HG03571 (cell line): ENCODE data around the gene LRRC3C.

Source experiments
- ATAC-seq: cut with Tn5 transposase; IDR thresholded peaks from one replicate; pipeline ENCODE4 v1.9.1; 2021; ENCODE audit not compliant: unreplicated experiment

Gene LRRC3C

DNA sequence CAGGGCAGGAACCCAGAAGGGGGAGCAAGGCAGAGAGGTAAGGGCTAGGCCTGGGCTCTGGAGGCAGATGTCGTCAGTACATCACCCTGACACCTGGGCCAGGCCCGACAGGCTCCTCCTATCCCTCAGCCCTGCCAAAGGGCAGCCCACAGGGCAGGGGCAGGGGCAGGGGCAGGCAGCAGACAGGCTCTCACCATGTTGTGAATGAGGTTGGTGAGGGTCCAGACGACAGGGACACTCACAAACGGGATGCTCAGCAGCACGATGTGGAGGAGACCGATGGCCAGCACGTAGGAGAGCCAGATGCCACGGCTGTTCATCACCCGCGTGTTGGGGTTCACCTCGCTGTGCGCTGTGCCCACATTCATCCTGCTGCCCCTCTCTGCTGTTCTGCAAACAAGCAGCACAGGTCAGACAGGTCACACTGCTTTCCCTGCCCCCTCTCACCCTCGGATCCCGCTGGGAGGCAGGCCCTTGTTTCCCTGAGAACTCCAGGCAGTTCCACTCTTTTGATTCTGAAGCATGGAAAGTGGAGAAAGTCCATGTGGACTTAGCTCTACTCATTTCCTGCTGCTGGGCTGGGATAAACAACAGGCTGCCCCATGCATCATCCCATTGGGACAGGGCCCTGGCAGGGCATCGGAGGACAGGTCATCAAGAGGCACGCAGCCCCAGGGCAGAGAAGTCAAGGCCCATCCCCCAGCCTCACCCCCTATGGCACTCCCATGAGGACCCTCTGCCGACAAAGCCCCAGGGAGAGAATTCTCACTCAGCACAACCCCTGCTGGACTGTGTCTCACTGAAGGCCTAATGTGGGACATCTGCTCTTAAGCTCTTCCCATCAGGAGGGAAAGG lies 3.5 kb upstream of the LRRC3C start:
- no peak for ATAC-seq

DNA sequence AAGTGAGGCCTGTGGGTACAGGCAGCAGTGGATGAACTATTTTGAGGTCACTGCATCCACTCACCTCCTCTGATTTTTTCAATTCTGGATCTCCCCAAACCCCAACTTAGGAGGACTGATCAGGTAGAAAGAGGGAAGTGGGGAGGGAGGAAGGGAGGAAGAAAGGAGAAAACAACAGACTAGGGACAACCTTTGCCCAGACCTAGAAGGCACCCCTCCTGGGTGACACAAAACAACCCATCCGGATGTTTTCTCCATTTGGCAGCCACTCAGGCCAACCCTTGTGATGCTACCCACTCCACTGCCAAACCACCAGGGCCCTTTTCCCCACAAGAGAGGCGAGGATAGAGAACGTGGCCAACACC lies 2.9 kb upstream of the LRRC3C start:
- ATAC-seq: no peak

DNA sequence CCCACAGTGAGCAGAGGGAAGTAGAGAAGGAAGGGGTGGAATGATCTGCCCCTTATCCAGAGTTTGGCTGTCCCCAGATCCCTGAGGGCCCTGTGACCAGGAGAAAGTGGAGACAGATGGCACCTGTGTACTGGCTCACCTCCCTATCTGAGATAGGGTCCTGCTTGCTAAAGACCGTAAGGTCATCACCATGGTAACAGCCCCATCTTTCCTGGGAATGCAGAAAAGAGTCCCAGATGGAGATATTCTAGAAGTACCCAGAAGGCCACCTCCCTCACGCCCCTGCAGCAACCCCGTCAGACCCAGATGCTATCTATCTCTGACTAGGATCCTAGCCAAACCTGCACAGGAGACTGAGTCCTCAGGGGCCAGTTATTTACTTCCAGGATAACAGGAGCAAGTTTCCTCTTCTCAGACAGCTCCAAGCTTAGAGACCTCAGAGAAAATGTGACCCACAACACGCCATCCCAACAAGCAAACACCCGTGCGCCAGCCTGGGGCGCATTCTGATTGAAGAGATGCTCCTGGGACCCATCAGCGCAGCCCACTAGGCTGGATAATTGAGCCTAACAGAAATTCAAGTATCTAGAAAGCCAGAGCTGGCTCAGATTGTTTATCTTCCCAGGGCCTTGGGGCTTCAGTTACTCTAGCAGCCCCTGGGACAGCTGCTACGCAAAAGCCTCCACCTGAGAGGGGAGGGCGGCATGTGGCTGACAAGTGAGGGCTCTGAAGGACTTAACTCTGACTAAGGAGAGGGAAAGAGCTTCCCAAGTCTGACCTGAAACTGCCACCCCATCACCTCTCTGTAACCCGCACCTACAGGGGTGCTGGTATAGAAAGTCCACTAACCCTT lies 2.0 kb upstream of the LRRC3C start:
- ATAC-seq: no peak

DNA sequence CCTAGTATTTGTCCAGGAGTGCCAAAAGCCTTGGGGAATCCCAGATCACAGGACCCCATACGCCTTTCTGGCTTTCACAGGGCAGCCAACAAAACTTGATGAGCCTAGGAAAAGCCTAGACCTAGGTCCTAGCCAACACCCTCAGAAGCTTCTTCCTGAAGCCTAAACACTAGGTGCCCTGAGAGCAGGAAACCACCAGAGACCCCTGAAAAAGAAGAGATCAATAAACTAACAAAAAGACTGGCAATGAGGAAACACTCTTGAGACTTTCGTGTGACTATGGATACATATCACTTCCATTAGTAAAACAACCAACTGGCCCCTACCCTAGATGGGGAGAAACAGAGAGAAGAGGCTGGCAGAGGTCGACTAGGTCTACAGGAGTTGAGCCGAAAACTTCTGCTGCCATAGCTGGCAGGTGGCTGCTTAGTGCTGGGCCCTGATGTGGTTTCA lies 1.4 kb upstream of the LRRC3C start:
- ATAC-seq: no peak

DNA sequence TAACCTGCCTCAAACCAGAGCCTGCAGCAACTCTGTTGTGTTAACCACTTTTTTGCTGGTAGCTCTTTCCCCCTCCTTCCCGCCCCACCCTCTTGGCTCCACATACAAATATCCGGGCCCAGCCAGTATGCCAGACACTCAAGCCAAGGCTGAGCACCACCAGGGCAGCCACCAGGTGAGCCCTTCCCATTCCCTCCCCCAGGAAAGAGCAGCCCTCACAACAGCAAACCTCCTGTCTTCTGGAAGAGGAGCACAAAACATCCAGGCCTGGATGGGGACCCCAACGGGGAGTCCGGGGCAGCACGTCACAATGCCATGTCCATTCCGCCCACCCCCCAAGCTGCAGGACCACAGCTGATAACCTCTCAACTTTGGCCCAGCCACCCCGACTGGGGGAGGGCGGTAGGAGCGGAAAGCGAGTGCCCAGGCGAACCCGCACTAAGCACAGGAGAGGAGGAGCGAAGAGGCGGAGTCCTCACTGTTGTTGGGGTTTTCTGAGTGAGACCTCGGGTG lies 888 bp upstream of the LRRC3C start:
- no peak for ATAC-seq

DNA sequence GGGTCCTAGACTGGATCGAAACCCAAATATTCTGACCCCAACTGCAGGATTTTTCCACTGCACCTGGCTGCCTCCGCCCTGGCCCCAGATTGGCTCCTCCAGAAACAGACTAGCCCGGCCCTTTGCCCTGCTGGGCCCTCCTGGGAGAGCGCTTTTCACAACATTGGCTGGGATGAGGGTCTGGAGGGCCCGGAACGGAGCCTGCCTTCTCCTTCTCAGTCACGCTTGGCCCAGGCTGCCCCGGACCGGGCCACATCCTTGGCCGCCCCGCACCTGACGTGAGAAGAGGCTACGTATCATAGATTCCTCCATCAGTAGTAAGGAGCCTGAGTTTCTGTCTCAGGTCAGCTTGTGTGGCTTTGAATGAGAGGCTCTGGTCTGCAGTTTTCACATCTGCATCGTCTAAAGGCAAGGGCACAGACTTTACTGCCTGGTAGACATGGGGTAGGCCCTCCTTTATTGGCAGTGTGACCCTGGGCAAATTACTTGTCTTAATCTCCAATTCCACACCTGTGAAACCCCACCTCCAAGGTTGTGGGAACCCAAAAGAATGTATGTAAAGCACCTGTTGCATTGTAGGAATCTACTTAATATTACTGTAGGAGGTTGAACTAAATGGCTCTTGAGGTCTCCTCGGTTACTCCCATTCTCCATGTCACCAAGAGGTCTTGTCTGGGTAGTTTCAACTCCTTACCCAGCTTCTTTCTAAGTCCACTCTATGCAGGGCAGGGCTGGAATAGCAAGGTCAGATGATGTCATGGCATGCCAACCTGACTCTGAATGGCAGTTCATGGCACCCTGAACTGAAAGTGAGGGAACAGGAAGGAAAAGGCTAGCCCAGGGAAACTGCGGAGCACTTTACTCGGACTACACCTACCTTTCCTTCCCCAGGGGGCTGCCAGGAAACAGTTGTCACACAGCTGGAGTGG lies 661 bp downstream of the LRRC3C start:
- ATAC-seq: no peak

DNA sequence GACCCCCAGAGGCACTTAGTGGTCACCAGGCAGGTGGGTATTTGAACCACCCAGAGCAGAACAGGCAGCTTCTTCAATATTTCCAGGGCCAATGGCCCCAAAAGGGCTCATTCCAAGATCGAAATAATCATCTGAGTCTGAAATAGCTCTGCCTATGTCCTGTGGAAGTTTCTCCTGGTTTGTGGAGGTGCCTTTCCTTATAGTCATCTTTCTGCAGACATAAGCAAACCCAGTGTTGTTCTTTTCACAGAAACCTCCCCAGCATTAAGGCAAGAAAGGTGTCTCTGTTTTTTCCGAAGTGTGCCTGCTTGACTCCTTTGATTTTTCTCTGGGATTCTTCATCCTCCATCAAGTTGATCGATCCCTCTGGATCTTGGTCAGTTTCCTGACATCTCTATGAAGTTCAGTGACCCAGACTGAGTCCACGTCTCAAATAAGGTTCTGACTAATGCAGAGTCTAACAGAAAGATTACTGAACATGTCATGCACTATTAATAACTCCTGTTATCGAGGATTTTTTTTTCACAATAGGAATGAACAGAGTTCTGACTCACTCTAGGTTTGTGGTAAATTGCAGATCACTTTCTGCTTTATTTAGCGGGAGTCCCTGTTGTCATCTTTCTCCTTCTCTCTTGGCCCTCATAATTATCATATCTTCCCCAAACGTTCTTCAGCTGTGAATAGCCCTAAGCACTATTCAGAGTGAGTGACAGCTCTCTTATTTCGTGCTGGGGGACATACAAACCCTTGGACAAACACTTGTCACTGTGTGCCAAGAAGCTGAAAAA lies 1.5 kb downstream of the LRRC3C start:
- no peak for ATAC-seq

DNA sequence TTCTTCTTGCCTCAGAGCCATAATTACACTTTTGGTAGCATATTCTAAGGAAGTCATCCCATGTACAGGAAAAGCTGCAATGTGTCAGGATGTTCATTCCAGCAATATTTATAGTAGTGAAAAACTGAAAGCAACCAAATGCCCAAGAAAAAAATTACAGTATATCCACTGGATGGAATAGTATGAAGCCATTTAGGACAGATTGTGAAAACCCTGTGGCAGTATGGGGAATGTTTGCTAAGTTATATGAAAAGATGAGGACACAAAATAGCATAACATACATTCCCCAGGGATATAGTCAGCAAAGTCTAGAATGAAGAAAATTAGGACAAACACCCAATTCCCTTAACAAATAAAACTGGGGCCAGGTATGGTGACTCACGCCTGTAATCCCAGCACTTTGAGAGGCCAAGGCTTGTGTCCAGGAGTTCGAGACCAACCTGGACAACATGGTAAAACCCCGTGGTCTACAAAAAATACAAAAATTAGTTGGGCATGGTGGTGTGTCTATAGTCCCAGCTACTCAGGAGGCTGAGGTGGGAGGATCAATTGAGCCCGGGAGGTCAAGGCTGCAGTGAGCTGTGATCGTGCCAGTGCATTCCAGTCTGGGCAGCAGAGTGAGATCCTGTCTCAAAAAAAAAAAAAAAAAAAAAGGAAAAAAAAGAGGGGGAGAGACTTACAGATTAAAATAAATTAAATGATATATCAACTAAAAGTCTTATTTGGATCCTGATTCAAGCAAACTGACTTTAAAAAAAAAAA lies 2.3 kb downstream of the LRRC3C start:
- ATAC-seq: no peak

DNA sequence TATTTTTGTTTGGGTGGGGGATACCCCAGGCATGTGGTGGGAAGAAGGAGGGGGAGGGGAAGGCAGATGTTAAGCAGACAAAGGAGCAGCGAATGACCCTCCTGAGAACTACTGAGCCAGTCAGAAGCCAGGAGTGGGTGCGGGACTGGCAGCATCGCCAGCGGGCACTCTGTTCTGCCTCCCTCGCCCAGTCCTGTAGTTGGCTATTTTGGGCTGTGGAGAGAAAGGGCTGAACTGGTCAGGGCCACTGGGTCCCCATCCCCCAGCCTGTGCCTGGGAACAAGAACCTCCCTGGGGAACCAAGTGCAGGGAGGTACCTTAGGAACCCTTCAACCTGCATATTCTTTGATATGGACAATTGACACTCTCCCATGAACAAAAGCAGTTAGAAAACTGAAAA lies 6.4 kb downstream of the LRRC3C start:
- ATAC-seq: no peak

DNA sequence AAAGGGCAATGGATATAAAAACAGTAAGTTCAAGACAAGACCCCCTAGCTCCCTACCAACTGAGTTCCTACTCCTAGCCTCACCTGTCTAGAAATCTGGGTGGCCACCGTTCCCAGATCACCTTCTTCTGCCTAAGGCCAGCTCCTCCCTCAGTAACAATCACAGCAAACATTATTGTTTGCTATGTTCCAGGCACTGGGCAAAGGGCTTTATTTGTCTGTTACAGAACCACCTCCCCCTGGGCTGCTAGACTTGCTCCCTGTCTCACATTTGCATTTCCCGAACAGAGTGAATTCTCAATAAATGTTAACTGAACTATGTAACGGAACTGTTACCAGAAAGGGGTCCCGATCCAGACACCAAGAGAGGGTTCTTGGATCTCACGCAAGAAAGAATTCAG lies 6.8 kb downstream of the LRRC3C start:
- no peak for ATAC-seq

DNA sequence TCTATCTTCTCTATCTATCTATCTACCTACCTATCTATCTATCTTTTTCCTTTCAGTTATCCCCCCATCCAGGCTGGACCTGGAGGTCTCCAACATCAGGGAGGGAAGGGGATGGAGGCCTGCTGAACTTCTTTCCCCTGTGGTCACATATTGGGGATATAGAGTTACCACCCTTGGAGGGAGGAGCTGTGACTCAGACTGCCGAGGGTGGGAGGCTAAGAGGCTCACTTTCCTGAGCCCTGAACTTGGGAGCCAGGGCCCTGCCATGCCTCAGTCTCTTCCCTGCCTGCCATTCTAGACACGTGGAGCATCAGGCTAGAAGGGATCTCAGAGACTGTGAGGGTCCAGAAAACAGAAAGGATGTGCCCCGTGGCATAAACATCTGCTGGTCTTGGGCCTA lies 8.4 kb downstream of the LRRC3C start:
- ATAC-seq: no peak

DNA sequence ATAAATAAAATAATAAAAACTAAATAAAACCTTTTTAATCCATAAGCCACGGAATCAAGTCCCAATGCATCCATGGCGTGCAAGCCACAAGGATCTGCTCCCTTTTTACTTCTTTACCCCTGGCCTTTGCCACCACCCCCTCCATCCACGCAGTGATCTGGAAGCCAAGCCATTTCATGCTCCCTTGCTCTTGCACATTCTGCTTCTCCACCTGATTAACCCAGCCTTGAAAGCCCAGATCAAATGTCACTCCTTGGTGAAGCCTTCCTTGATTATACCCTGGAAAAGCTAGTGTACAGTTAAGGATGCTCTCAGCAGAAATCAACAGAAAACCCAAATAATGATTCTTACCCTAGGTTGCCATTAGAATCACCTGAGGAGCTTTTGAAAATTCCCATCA lies 9.9 kb downstream of the LRRC3C start:
- ATAC-seq: no peak

DNA sequence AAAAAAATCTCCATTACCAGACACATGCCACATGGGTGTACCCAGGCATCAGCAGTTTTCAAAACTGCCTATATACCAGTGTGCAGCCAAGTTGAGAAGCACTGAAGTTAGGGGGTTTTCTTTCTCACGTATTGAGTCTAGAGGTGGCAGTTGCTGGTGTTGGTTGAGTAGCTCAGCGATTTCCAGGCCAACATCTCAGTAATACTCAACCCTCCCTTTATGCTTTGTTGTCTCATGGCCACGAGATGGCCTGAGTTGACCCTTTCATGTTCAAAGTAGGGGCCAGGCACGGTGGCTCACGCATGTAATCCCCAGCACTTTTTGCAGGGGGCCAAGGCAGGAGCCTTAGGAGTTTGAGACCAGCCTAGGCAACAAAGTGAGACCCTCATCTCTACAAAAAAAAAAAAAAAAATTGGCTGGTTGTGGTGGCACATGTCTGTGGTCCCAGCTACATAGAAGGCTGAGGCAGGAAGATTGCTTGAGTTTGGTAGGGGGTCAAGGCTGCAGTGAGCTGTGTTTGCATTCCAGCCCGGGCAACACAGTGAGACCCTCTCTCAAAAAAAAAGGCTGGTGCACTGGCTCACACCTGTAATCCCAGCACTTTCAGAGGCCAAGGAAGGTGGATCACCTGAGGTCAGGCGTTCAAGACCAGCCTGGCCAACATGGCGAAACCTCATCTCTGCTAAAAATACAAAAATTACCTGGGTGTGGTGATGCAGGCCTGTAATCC lies 10.8 kb downstream of the LRRC3C start:
- peak; percentile 49 for ATAC-seq

DNA sequence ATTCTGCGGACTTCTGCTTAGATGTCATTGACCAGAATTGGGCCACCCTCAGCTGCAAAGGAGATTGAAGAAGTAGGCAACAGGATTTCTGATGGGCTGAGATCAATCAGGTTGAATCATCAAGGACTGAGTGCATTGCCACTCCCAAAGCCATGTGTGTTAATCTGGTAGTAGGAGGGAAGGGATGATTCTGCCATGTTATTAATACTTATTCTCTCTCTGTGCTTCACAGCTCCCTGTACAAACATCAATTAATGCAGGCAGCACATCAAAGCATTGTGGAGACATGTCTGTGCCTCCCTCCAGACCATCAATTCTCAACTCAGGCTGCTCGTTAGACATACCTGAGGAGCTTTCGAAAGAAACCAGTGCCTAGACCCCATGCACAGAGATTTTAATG lies 11.6 kb downstream of the LRRC3C start:
- no peak for ATAC-seq

DNA sequence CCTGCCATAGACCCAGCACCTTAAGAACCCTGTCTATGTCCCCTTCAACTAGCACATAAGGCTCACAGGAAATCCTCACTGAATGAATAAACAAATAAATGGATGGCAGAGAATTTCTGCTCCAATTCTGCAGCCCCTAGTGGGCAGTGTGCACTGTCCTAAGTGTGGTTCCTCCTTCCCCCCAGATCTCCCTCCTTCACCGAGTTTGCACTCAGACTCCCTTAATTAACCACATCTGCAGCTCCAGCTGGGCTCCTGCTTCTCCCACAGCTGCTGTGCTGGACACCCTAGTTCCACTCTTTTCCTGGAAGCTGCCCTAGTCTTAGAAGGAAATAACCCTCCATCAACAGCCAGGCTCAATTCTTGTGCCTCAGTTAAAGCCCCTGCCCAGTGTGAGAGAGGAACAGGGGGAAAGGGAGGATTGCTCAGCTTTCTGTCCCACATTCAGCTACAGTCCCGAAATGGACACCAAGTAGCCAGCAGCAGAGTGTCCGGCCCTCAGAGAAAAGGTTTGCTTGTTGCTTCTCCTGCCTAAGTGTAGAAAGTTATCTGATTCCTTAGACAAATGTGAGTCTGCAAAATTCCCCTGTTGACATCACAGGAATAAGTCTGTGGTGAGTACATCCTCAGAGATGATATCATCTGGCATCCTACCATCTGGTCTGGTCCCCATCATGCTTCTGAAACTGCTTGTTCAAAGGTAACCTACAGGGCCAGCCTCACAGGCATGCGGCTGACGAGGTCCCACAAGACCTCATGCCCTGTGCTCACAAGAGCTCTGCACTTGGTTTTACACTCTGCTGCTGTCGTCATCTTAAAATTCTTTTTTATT lies 12.3 kb downstream of the LRRC3C start:
- ATAC-seq: no peak

DNA sequence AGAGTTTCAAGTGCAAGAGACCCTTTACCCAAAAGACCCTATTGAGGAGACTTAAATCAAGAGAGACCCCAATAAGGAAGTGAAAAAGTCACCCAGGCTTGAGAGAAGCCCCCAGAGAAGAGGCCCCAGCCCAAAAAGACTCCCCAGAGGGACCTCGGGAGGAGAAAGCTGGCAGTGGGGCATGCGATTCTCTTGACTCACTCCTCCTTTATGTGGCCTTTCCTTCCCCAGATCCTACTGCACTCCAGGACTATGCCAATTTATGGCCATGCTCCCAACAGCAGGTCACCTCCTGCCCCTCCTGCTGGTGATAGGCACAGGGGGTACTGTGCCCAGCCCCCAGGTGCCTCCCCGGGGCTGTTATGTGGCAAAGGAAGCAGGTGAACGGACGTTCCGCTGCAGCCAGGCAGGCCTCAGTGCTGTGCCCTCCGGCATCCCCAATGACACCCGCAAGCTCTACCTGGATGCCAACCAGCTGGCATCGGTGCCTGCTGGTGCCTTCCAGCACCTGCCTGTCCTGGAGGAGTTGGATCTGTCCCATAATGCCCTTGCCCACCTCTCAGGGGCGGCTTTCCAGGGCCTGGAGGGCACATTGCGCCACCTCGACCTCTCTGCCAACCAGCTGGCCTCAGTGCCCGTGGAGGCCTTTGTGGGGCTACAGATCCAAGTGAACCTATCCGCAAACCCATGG lies 16.3 kb downstream of the LRRC3C start:
- ATAC-seq: no peak

DNA sequence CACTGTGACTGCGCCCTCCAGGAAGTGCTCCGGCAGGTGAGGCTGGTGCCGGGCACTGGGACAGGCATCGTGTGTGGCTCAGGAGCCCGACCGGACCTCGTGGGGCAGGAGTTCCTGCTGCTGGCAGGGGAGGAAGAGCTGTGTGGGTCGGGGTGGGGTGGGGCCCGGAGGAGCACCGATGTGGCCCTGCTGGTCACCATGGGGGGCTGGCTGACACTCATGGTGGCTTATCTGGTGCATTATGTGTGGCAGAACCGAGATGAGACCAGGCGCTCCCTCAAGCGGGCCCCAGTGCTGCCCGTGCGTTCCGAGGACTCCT lies 16.8 kb downstream of the LRRC3C start:
- no peak for ATAC-seq
